Activated effector memory CD4-positive, alpha-beta T cell treated with Interleukin-2 at 50 U/mL for 16 hours (primary cell): Measurements from ENCODE around the gene ASIP.
A peak's percentile ranks its signal among the peaks of the same experiment; 100 is the strongest.

Source experiments
- DNase-seq: peaks from one replicate; pipeline ENCODE4 v3.0.0-alpha.2; 2020

ASIP gene

DNA sequence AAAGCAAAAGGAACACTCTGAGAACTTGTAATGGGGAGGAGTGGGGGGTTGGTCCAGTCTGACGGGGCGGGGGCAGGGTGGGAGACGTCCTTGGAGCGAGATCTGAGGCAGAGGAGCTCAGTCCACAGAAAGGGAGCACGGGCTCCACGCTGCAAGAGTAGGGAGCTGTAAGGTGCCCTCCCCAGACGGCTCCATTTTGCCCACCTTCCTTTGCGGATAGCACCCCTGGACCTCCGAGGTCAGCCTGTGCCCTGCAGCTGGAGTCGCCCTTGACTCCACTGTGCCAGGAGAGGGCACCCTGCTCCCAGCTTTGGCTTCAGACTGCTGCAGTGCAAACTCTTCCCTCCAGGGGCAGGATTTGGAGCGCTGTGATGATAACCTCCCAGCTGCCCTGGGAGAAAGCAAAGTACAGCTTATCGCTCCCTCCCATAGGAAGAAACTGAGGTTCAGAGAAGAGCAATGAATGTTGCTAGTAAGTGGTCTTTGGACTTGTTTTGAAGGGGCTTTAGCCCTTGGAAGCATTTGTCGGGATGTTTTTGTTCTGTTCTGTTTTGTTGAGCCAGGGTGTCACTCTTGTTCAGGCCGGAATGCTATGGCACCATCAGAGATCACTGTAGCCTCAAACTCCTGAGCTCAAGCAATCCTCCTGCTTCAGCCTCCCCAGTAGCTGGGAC is 71.5 kb downstream of the ASIP start:
- DNase-seq, result peak; percentile 78

- DNase-seq, result no peak
Measured at GRCh38 chr20:34315236-34315635, 74.0 kb downstream of the ASIP start.

GRCh38 chr20:34316196-34316814 is 75.1 kb downstream of the ASIP start:
- DNase-seq, result no peak
